HEK293 (cell line): ENCODE results near the gene NPFF.

ENCODE experiments used
- CTCF ChIA-PET: fragments of 350-600 bp; formaldehyde crosslinking; extraction: SDS; loops from one replicate; lab custom pipeline; 2021; ENCODE audit warnings: antibody characterized with exemption; lab: Yijun Ruan, JAX
- POLR2A ChIA-PET: fragments of 300-600 bp; formaldehyde crosslinking; extraction: SDS; loops from one replicate; lab custom pipeline; 2020; ENCODE audit warnings: antibody characterized with exemption, inconsistent platforms; lab: Yijun Ruan, JAX
- H3K27ac ChIP-seq: fragments of 200-500 bp; sonication (Bioruptor generic); 2 replicates; pipeline ENCODE4 v1.5.1; 2014; ENCODE audit warnings: low read depth, low read length, control low read depth, inconsistent platforms; ENCODE audit errors: extremely low read depth
- H3K36me3 ChIP-seq, 2 experiments: fragments of 200-500 bp in 1 of 2; sonication (Bioruptor generic) in 1 of 2; 1 replicate in 1 of 2; 2 replicates in 1 of 2; pipeline ENCODE4 v1.5.1; 2014 to 2017; ENCODE audit warnings: inconsistent platforms in 2 of 2, low read length in 2 of 2; ENCODE audit not compliant: control insufficient read depth in 2 of 2, insufficient read depth in 1 of 2
- H3K4me1 ChIP-seq: fragments of 200-500 bp; sonication (Bioruptor generic); 2 replicates; pipeline ENCODE4 v1.5.1; 2014; ENCODE audit warnings: mild to moderate bottlenecking, low read length, inconsistent platforms; ENCODE audit not compliant: control insufficient read depth, insufficient read depth
- H3K4me3 ChIP-seq: 2 replicates; pipeline ENCODE4 v1.5.1; 2011; ENCODE audit warnings: low read depth, mild to moderate bottlenecking, control low read depth, low read length, moderate library complexity
- H3K9me3 ChIP-seq: fragments of 200-500 bp; sonication (Bioruptor generic); 2 replicates; pipeline ENCODE4 v1.5.1; 2014; ENCODE audit warnings: low read depth, low read length, inconsistent platforms; ENCODE audit not compliant: control insufficient read depth, insufficient read depth
- CTCF ChIP-seq: fragments of 450-650 bp; formaldehyde crosslinking; IDR thresholded peaks from 2 replicates; pipeline ENCODE4 v1.5.1; 2016; ENCODE audit warnings: missing biosample characterization, missing genetic modification characterization
- GFI1B ChIP-seq: fragments of 450-650 bp; formaldehyde crosslinking; IDR thresholded peaks from 2 replicates; pipeline ENCODE4 v1.5.1; 2016; ENCODE audit warnings: missing biosample characterization, missing genetic modification characterization
- GLIS2 ChIP-seq: fragments of 450-650 bp; formaldehyde crosslinking; IDR thresholded peaks from 2 replicates; pipeline ENCODE4 v1.5.1; 2016; ENCODE audit warnings: missing biosample characterization, missing genetic modification characterization
- HOXA7 ChIP-seq: sonication (generic); formaldehyde crosslinking; IDR thresholded peaks from 2 replicates; pipeline ENCODE4 v1.8.1; 2022; ENCODE audit warnings: missing genetic modification reagents, borderline replicate concordance
- KLF1 ChIP-seq: fragments of 450-650 bp; formaldehyde crosslinking; IDR thresholded peaks from 2 replicates; pipeline ENCODE4 v1.5.1; 2016; ENCODE audit warnings: missing biosample characterization, missing genetic modification characterization
- KLF8 ChIP-seq: fragments of 450-650 bp; formaldehyde crosslinking; IDR thresholded peaks from 2 replicates; pipeline ENCODE4 v1.5.1; 2016; ENCODE audit warnings: missing biosample characterization, missing genetic modification characterization
- KLF9 ChIP-seq: fragments of 450-650 bp; formaldehyde crosslinking; IDR thresholded peaks from 2 replicates; pipeline ENCODE4 v1.5.1; 2016; ENCODE audit warnings: missing biosample characterization, missing genetic modification characterization, low read depth
- MYNN ChIP-seq: fragments of 450-650 bp; formaldehyde crosslinking; IDR thresholded peaks from 2 replicates; pipeline ENCODE4 v1.5.1; 2016; ENCODE audit warnings: missing biosample characterization, missing genetic modification characterization, borderline replicate concordance
- MZF1 ChIP-seq: fragments of 450-650 bp; formaldehyde crosslinking; IDR thresholded peaks from 2 replicates; pipeline ENCODE4 v1.5.1; 2017; ENCODE audit warnings: missing biosample characterization, missing genetic modification characterization, borderline replicate concordance
- OVOL3 ChIP-seq: fragments of 450-650 bp; formaldehyde crosslinking; IDR thresholded peaks from 2 replicates; pipeline ENCODE4 v1.5.1; 2016; ENCODE audit warnings: missing biosample characterization, missing genetic modification characterization
- PATZ1 ChIP-seq: fragments of 450-650 bp; formaldehyde crosslinking; IDR thresholded peaks from 2 replicates; pipeline ENCODE4 v1.5.1; 2016; ENCODE audit warnings: missing biosample characterization, missing genetic modification characterization
- ZFP69B ChIP-seq: fragments of 450-650 bp; formaldehyde crosslinking; IDR thresholded peaks from 2 replicates; pipeline ENCODE4 v1.5.1; 2016; ENCODE audit warnings: missing biosample characterization, missing genetic modification characterization
- ZNF10 ChIP-seq: fragments of 450-650 bp; formaldehyde crosslinking; IDR thresholded peaks from 2 replicates; pipeline ENCODE4 v1.5.1; 2017; ENCODE audit warnings: missing biosample characterization, missing genetic modification characterization
- ZNF112 ChIP-seq: fragments of 450-650 bp; formaldehyde crosslinking; IDR thresholded peaks from 2 replicates; pipeline ENCODE4 v1.5.0; 2017; ENCODE audit warnings: missing biosample characterization, missing genetic modification characterization
- ZNF2 ChIP-seq: fragments of 450-650 bp; formaldehyde crosslinking; IDR thresholded peaks from 2 replicates; pipeline ENCODE4 v1.5.1; 2016; ENCODE audit warnings: missing biosample characterization, missing genetic modification characterization
- ZNF221 ChIP-seq: fragments of 450-650 bp; formaldehyde crosslinking; IDR thresholded peaks from 2 replicates; pipeline ENCODE4 v1.5.1; 2017; ENCODE audit warnings: missing biosample characterization, missing genetic modification characterization, borderline replicate concordance
- ZNF449 ChIP-seq: fragments of 450-650 bp; formaldehyde crosslinking; IDR thresholded peaks from 2 replicates; pipeline ENCODE4 v1.5.1; 2017; ENCODE audit warnings: missing biosample characterization, mild to moderate bottlenecking, missing genetic modification characterization, moderate library complexity
- ZNF488 ChIP-seq: fragments of 450-650 bp; formaldehyde crosslinking; IDR thresholded peaks from 2 replicates; pipeline ENCODE4 v1.5.1; 2016; ENCODE audit warnings: missing biosample characterization, missing genetic modification characterization
- ZNF510 ChIP-seq: fragments of 450-650 bp; formaldehyde crosslinking; IDR thresholded peaks from 2 replicates; pipeline ENCODE4 v1.5.1; 2018; ENCODE audit warnings: mild to moderate bottlenecking, missing genetic modification characterization, missing biosample characterization; ENCODE audit not compliant: insufficient replicate concordance
- ZNF544 ChIP-seq: fragments of 450-650 bp; formaldehyde crosslinking; IDR thresholded peaks from 2 replicates; pipeline ENCODE4 v1.5.0; 2017; ENCODE audit warnings: missing biosample characterization, missing genetic modification characterization
- ZNF596 ChIP-seq: fragments of 450-650 bp; IDR thresholded peaks from 2 replicates; pipeline ENCODE4 v1.5.0; 2018; ENCODE audit warnings: missing biosample characterization, mild to moderate bottlenecking, missing genetic modification characterization, moderate library complexity
- ZNF658 ChIP-seq: fragments of 450-650 bp; formaldehyde crosslinking; IDR thresholded peaks from 2 replicates; pipeline ENCODE4; 2016; ENCODE audit warnings: missing biosample characterization, missing genetic modification characterization
- ZNF660 ChIP-seq: fragments of 450-650 bp; IDR thresholded peaks from 2 replicates; pipeline ENCODE4 v1.5.1; 2018; ENCODE audit warnings: missing biosample characterization, mild to moderate bottlenecking, missing genetic modification characterization
- ZNF707 ChIP-seq: fragments of 450-650 bp; formaldehyde crosslinking; IDR thresholded peaks from 2 replicates; pipeline ENCODE4 v1.5.1; 2016; ENCODE audit warnings: missing biosample characterization, missing genetic modification characterization
- ZNF76 ChIP-seq: fragments of 450-650 bp; formaldehyde crosslinking; IDR thresholded peaks from 2 replicates; pipeline ENCODE4; 2016; ENCODE audit warnings: low read depth, missing biosample characterization, missing genetic modification characterization, borderline replicate concordance
- ZSCAN18 ChIP-seq: fragments of 450-650 bp; formaldehyde crosslinking; IDR thresholded peaks from 2 replicates; pipeline ENCODE4 v1.5.1; 2016; ENCODE audit warnings: missing biosample characterization, missing genetic modification characterization
- ZSCAN23 ChIP-seq: fragments of 450-650 bp; formaldehyde crosslinking; IDR thresholded peaks from 2 replicates; pipeline ENCODE4 v1.5.1; 2016; ENCODE audit warnings: missing biosample characterization, missing genetic modification characterization

NPFF gene

GRCh38 chr12:53518381-53518780, 11.1 kb upstream of the NPFF start:
- ChIA-PET POLR2A (no interaction called here), CTCF (interaction anchor here (2.3 kb wide), 1 partner anchor 10 kb away, joined by 18 read pairs; the partner anchor contains the start of gene NPFF)
- Histone ChIP-seq H3K27ac (no peak overlapping the region), H3K4me3 (no peak overlapping the region), H3K9me3 (no peaks in the 10 kb centered on the region), H3K4me1 (no peaks in the 10 kb centered on the region), H3K36me3 (peaks cover 25 to 78% of the 10 kb centered on the region in 2 experiments)
- TF ChIP-seq ZNF660, result 0 out of 2 replicates have a peak, but pooled peaks have one; percentile 20
- no peak for TF ChIP-seq ZNF488 (tag by site-specific recombination)
- 0 out of 2 replicates have a peak, but pooled peaks have one; percentile 34 for TF ChIP-seq KLF8 (tag by site-specific recombination)
- TF ChIP-seq MZF1, result no peak
- peak; percentile 67; the same call in 1 of the 2 replicates for TF ChIP-seq ZNF10 (tag by site-specific recombination)
- no peak for TF ChIP-seq PATZ1 (tag by site-specific recombination)
- no peak for TF ChIP-seq ZSCAN23 (tag by site-specific recombination)
- no peak for TF ChIP-seq ZNF510 (tag by site-specific recombination)

GRCh38 chr12:53516758-53517455, 9.6 kb upstream of the NPFF start:
- Histone ChIP-seq H3K27ac (no peak overlapping the region), H3K36me3 (peaks cover 25 to 80% of the 10 kb centered on the region in 2 experiments), H3K4me1 (no peaks in the 10 kb centered on the region), H3K9me3 (no peaks in the 10 kb centered on the region), H3K4me3 (no peak overlapping the region)
- ChIA-PET POLR2A (no interaction called here), CTCF (no interaction called here)
- TF ChIP-seq ZNF707, result no peak
- TF ChIP-seq GLIS2 (tag by site-specific recombination), result no peak
- TF ChIP-seq ZNF2, result no peak
- TF ChIP-seq KLF9 (tag by site-specific recombination), result no peak
- TF ChIP-seq KLF1 (tag by site-specific recombination), result no peak
- no peak for TF ChIP-seq GFI1B (tag by site-specific recombination)
- no peak for TF ChIP-seq ZNF658
- no peak for TF ChIP-seq ZSCAN18 (tag by site-specific recombination)
- TF ChIP-seq ZNF596 (tag by site-specific recombination), result no peak
- TF ChIP-seq ZNF449, result no peak
- TF ChIP-seq HOXA7, result no peak
- TF ChIP-seq ZNF221, result no peak
- no peak for TF ChIP-seq OVOL3 (tag by site-specific recombination)
- TF ChIP-seq CTCF (tag by site-specific recombination), result no peak
- TF ChIP-seq MYNN, result no peak
- TF ChIP-seq ZFP69B (tag by site-specific recombination), result no peak
- TF ChIP-seq ZNF544 (tag by site-specific recombination), result no peak
- TF ChIP-seq ZNF76 (tag by site-specific recombination), result no peak
- TF ChIP-seq ZNF112, result no peak
